Neutrophil (primary cell): ENCODE measurements around the gene AMER3.

Experiments
- H3K27ac ChIP-seq: fragments of 200-600 bp; sonication (generic); 2 replicates; pipeline ENCODE4 v1.5.1; 2016; ENCODE audit warnings: mild to moderate bottlenecking, moderate library complexity
- H3K27me3 ChIP-seq: fragments of 200-600 bp; sonication (generic); 2 replicates; pipeline ENCODE4 v1.6.0; 2016; ENCODE audit warnings: mild to moderate bottlenecking
- H3K36me3 ChIP-seq: fragments of 200-600 bp; sonication (generic); 2 replicates; pipeline ENCODE4 v1.5.1; 2017
- H3K4me1 ChIP-seq, 2 experiments: fragments of 200-600 bp in 1 of 2; sonication (generic) in 1 of 2; 1 replicate in 1 of 2; 2 replicates in 1 of 2; pipeline versions ENCODE4 v1.5.1 to v1.6.1; 2013 to 2016; ENCODE audit warnings: low read depth in 1 of 2, low read length in 1 of 2, mild to moderate bottlenecking in 1 of 2, moderate library complexity in 1 of 2; ENCODE audit not compliant: control insufficient read depth in 1 of 2, insufficient read depth in 1 of 2
- H3K4me3 ChIP-seq, 2 experiments: fragments of 200-600 bp in 1 of 2; sonication (generic) in 1 of 2; 1 replicate in 1 of 2; 2 replicates in 1 of 2; pipeline ENCODE4 v1.5.1; 2013 to 2016; ENCODE audit warnings: low read depth in 1 of 2, low read length in 1 of 2, mild to moderate bottlenecking in 1 of 2, moderate library complexity in 1 of 2
- H3K9me3 ChIP-seq: fragments of 200-600 bp; sonication (generic); 2 replicates; pipeline ENCODE4 v1.5.1; 2016
- CTCF ChIP-seq: fragments of 200-600 bp; sonication (generic); IDR thresholded peaks from 2 replicates; pipeline ENCODE4 v1.5.1; 2016; ENCODE audit warnings: antibody characterized with exemption

Gene AMER3

DNA sequence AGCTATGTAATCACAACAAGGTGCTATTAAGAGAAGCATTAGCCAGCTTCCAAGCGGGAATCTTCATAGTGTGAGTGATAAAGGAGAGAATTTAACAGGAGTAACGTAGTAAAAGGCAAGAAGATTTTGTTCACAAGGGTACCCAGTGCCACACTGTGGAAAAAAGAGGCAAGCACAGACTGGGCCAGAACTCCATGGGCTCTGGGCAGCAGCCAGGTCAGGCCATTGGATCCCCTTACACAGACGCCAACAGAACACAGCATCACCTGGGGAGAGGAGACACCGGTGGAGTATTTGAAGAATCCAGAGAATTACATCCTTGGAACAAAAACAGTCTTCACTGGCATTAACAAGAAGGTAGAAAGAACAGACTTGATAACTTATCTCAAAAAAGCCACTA lies 21.2 kb downstream of the AMER3 start:
- H3K27ac ChIP-seq: no peak overlapping the region
- H3K4me1 ChIP-seq: no peaks in the 10 kb centered on the region
- no peak for TF ChIP-seq CTCF
- H3K27me3 ChIP-seq: peaks cover 8% of the 10 kb centered on the region
- H3K9me3 ChIP-seq: no peaks in the 10 kb centered on the region
- H3K36me3 ChIP-seq: no peaks in the 10 kb centered on the region
- H3K4me3 ChIP-seq: no peak overlapping the region

- peaks cover 8% of the 10 kb centered on the region for H3K27me3 ChIP-seq
- no peaks in the 10 kb centered on the region for H3K36me3 ChIP-seq
Observed at GRCh38 chr2:130778781-130779180, 23.4 kb downstream of the AMER3 start.

DNA sequence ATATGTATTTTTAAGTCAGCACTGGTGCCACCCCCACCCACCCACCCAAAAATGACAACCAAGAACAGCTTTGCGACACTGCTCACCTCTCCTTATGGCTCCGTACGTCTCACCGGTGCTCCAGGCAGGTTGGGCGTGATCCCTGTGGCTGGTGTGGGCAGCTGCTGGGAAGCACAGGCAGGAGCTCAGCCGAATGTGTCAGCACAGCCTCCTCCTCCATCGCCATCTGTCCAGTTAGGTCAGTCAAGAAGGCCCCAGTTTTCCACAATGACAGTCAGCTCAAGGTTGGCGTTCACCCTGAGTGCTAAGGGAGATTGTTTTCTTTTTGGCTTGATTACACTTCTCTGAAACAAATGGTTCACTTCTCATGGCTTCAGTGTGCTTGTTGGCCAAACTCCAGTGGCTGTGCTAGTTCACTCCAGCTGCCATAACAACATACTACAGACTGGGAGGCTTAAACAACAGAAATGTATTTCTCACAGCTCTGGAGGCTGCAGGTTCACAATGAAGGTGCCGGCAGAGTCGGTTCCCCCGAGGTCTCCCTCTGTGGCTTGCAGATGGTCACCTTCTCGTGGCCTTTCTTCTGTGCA lies 30.2 kb downstream of the AMER3 start:
- Histone ChIP-seq H3K27ac (no peak overlapping the region), H3K36me3 (no peaks in the 10 kb centered on the region), H3K9me3 (no peaks in the 10 kb centered on the region), H3K4me1 (no peaks in the 10 kb centered on the region), H3K4me3 (no peak overlapping the region), H3K27me3 (no peaks in the 10 kb centered on the region)
- TF ChIP-seq CTCF: no peak

More at GRCh38 chr2:130778781-130779180, 23.4 kb downstream of the AMER3 start:
- no peaks in the 10 kb centered on the region for H3K4me1 ChIP-seq
- no peaks in the 10 kb centered on the region for H3K9me3 ChIP-seq
- H3K27ac ChIP-seq: no peak overlapping the region
- no peak overlapping the region for H3K4me3 ChIP-seq
- TF ChIP-seq CTCF: no peak

DNA sequence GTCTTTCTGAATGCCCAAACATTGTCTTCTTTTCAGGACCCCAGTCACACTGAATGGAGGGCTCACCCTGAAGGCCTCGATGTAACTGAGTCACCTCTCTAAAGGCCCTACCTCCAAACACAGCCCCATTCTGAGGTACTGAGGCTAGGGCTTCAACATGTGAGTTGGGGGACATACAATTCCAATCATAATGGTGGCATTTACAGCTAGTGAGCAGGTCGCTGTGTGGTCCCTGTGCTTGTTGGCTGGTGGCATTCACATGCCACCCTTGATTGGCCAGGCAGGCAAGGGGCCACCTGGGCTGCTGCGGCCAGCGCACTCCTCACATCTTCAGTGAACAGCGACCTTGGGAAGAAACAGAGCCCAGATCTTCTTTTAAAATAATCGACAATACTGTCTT lies 30.7 kb downstream of the AMER3 start:
- no peak overlapping the region for H3K27ac ChIP-seq
- H3K36me3 ChIP-seq: no peaks in the 10 kb centered on the region
- no peak overlapping the region for H3K4me3 ChIP-seq
- H3K9me3 ChIP-seq: no peaks in the 10 kb centered on the region
- no peaks in the 10 kb centered on the region for H3K4me1 ChIP-seq
- H3K27me3 ChIP-seq: no peaks in the 10 kb centered on the region
- no peak for TF ChIP-seq CTCF

GRCh38 chr2:130787841-130788240 lies 32.5 kb downstream of the AMER3 start:
- no peaks in the 10 kb centered on the region for H3K4me1 ChIP-seq
- peaks cover 16% of the 10 kb centered on the region for H3K27me3 ChIP-seq
- H3K9me3 ChIP-seq: no peaks in the 10 kb centered on the region
- no peak overlapping the region for H3K27ac ChIP-seq
- H3K36me3 ChIP-seq: no peaks in the 10 kb centered on the region
- no peak overlapping the region for H3K4me3 ChIP-seq
- no peak for TF ChIP-seq CTCF

DNA sequence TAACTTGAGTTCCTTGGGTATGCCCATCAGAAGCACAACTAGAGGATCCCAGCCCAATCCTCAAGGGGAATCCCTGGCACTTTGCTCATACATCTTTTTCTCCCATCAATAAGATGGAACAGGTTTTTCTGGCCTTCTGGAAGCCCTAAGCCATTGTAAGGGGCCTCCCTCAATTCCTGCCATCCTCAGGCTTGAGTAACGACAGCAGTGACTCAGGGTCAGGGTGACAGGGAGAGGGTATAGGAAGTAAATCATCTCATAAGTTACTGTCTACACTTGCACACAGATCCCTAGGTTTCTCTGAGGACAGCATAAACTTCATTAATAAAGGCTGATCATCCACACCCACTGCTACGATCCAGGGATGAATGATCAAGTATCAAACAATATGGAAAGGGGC lies 35.0 kb downstream of the AMER3 start:
- TF ChIP-seq CTCF: no peak
- Histone ChIP-seq H3K4me3 (no peak overlapping the region), H3K36me3 (no peaks in the 10 kb centered on the region), H3K27me3 (peaks cover 27% of the 10 kb centered on the region), H3K4me1 (no peaks in the 10 kb centered on the region), H3K9me3 (no peaks in the 10 kb centered on the region), H3K27ac (no peak overlapping the region)
